GM23338 (cell line): ENCODE results near the gene ZNF397. TPM values are rescaled to one million over a fixed set of nuclear protein-coding genes. Genes with fewer than 3 reads are reported as not detected.
A peak's percentile ranks its signal among the peaks of the same experiment; 100 is the strongest.
"Not testable (repeated sequence)": the region's sequence is repeated elsewhere in the genome, so short reads cannot be mapped to it uniquely, and the experiment has no call there.

ENCODE experiments used
- ATAC-seq: fragments of 200-7000 bp; cut with Tn5 transposase; 3 replicates; pipeline ENCODE4 v1.9.1; 2020
- DNase-seq: peaks from one replicate; pipeline ENCODE4 v3.0.0-alpha.2; 2015; ENCODE audit warnings: low spot score
- H2AFZ ChIP-seq: fragments of 200-600 bp; sonication (generic); 2 replicates; pipeline ENCODE4 v1.8.0; 2016; ENCODE audit warnings: antibody characterized with exemption, mild to moderate bottlenecking, moderate library complexity
- H3F3A ChIP-seq: fragments of 200-600 bp; sonication (generic); replicated peaks from 2 replicates; pipeline ENCODE4 v1.8.0; 2017; ENCODE audit warnings: antibody characterized with exemption, mixed run types, low read depth
- H3K27ac ChIP-seq: fragments of 200-600 bp; sonication (generic); 2 replicates; pipeline ENCODE4 v1.6.1; 2016; ENCODE audit warnings: low read depth
- H3K27me3 ChIP-seq: fragments of 200-600 bp; sonication (generic); 2 replicates; pipeline ENCODE4 v1.8.0; 2016; ENCODE audit warnings: mild to moderate bottlenecking, mixed run types, moderate library complexity; ENCODE audit not compliant: insufficient read depth
- H3K36me3 ChIP-seq: fragments of 200-600 bp; sonication (generic); 2 replicates; pipeline ENCODE4 v1.8.0; 2016; ENCODE audit warnings: mild to moderate bottlenecking; ENCODE audit not compliant: insufficient read depth
- H3K4me1 ChIP-seq: fragments of 200-600 bp; sonication (generic); 2 replicates; pipeline ENCODE4 v1.8.0; 2016; ENCODE audit warnings: mild to moderate bottlenecking, moderate library complexity; ENCODE audit not compliant: insufficient read depth
- H3K4me2 ChIP-seq: fragments of 200-600 bp; sonication (generic); 2 replicates; pipeline ENCODE4 v1.7.1; 2017; ENCODE audit warnings: mixed run types
- H3K4me3 ChIP-seq: fragments of 200-600 bp; sonication (generic); 2 replicates; pipeline ENCODE4 v1.6.1; 2016; ENCODE audit warnings: mixed run types
- H3K79me2 ChIP-seq: fragments of 200-600 bp; sonication (generic); replicated peaks from 2 replicates; pipeline ENCODE4 v1.8.0; 2017; ENCODE audit warnings: mild to moderate bottlenecking; ENCODE audit not compliant: insufficient read depth
- H3K9me2 ChIP-seq: fragments of 200-600 bp; sonication (generic); 2 replicates; pipeline ENCODE4 v1.8.0; 2017; ENCODE audit not compliant: insufficient read depth
- H4K20me1 ChIP-seq: fragments of 200-600 bp; sonication (generic); replicated peaks from 2 replicates; pipeline ENCODE4 v1.8.0; 2017; ENCODE audit warnings: mild to moderate bottlenecking; ENCODE audit not compliant: insufficient read depth
- H3K27ac Mint-ChIP-seq: 2 replicates; pipeline ENCODE4 v1.8.0; 2020; ENCODE audit warnings: inconsistent platforms, mild to moderate bottlenecking, moderate library complexity, mixed read lengths
- H3K27me3 Mint-ChIP-seq: 3 replicates; pipeline ENCODE4 v1.8.0; 2022; ENCODE audit warnings: low read depth, mild to moderate bottlenecking, moderate library complexity, mixed read lengths, inconsistent platforms; ENCODE audit not compliant: insufficient read depth, poor library complexity
- H3K36me3 Mint-ChIP-seq: 3 replicates; pipeline ENCODE4 v1.8.0; 2021; ENCODE audit warnings: low read depth, mild to moderate bottlenecking, inconsistent platforms, moderate library complexity, mixed read lengths
- H3K4me1 Mint-ChIP-seq: 3 replicates; pipeline ENCODE4 v1.8.0; 2020; ENCODE audit warnings: mild to moderate bottlenecking, inconsistent platforms, mixed read lengths
- H3K4me3 Mint-ChIP-seq: 3 replicates; pipeline ENCODE4 v1.8.0; 2021; ENCODE audit warnings: moderate library complexity, mild to moderate bottlenecking, inconsistent platforms, mixed read lengths
- H3K9me3 Mint-ChIP-seq: 3 replicates; pipeline ENCODE4 v1.8.0; 2020; ENCODE audit warnings: moderate library complexity, mild to moderate bottlenecking, inconsistent platforms, mixed read lengths
- EZH2 ChIP-seq: fragments of 200-600 bp; sonication (generic); IDR thresholded peaks from one replicate; pipeline ENCODE4 v1.8.0; 2017; ENCODE audit warnings: antibody characterized with exemption, mild to moderate bottlenecking, low read depth; ENCODE audit not compliant: unreplicated experiment
- POLR2AphosphoS5 ChIP-seq: IDR thresholded peaks from 2 replicates; pipeline ENCODE4 v1.6.1; 2016; ENCODE audit warnings: antibody characterized with exemption, low read depth
- polyA plus RNA-seq: library from polyadenylated mRNA; unstranded; fragments of >200 nt; fragmentation: Nextera tagmentation; extraction: Ambion mirVana; gene quantifications from 2 replicates; pipeline ENCODE4 v1.2.1, GENCODE V29; 2016
- total RNA-seq: library from RNA; depleted of rRNA; stranded (reverse); fragments of >200 nt; shearing (Covaris generic); gene quantifications from 2 replicates; pipeline ENCODE4 v1.2.3, GENCODE V29; 2014
- TF ChIP-seq, protein P1 (sequence below): fragments of 250-450 bp; sonication (Bioruptor Pico); IDR thresholded peaks from 2 replicates; pipeline ENCODE4 v1.5.0; 2020; ENCODE audit warnings: mild to moderate bottlenecking, moderate library complexity

The ZNF397 gene
- total and polyA plus RNA-seq, 2 experiments from 2014 or later = 19.1 to 48.6 TPM

DNA sequence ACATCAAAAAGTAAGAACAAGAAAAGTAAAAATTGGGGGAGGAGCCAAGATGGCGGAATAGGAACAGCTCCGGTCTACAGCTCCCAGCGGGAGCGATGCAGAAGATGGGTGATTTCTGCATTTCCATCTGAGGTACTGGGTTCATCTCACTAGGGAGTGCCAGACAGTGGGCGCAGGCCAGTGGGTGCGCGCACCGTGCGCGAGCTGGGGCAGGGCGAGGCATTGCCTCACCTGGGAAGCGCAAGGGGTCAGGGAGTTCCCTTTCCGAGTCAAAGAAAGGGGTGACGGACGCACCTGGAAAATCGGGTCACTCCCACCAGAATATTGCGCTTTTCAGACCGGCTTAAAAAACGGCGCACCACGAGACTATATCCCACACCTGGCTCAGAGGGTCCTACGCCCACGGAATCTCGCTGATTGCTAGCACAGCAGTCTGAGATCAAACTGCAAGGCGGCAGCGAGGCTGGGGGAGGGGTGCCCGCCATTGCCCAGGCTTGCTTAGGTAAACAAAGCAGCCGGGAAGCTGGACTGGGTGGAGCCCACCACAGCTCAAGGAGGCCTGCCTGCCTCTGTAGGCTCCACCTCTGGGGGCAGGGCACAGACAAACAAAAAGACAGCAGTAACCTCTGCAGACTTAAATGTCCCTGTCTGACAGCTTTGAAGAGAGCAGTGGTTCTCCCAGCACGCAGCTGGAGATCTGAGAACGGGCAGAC lies 34.9 kb upstream of the ZNF397 start:
- H3K79me2 ChIP-seq, H3K27me3 Mint-ChIP-seq, ATAC-seq, H3F3A ChIP-seq, H3K4me2 ChIP-seq, H3K4me3 Mint-ChIP-seq, H3K4me1 ChIP-seq, H3K4me3 ChIP-seq, DNase-seq, H3K36me3 ChIP-seq, H4K20me1 ChIP-seq, H3K27ac Mint-ChIP-seq, H3K9me2 ChIP-seq, H3K27ac ChIP-seq, H3K27me3 ChIP-seq, H3K4me1 Mint-ChIP-seq: not testable (repeated sequence)
- H3K36me3 Mint-ChIP-seq = peaks cover 20% of the 10 kb centered on the region
- peak overlapping the region; percentile 85 for H2AFZ ChIP-seq
- peaks cover 20% of the 10 kb centered on the region for H3K9me3 Mint-ChIP-seq

DNA sequence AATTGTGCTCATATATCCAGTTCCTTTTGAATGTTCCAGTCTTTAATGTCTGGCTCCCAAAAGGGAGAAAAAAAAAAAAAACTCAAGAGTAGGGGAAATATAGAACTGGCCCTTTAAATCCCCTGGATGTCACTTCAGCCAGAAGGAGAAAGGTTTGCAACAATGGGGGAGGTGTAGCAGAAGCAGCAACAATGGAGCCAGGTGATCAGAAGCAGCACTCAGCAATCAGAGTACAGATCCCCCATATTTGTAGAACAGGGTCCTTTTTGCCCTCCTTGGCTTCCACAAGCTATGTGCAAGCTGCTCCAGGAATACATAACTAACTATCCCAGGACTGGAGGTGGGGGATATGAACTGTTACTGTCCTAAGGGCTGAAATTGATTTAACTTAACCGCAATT lies 25.8 kb upstream of the ZNF397 start:
- Mint-ChIP-seq H3K9me3 (no peaks in the 10 kb centered on the region; the same call in 2 of the 3 replicates), H3K4me3 (no peak overlapping the region), H3K36me3 (no peaks in the 10 kb centered on the region), H3K27me3 (peaks cover 4% of the 10 kb centered on the region), H3K4me1 (peaks cover 23% of the 10 kb centered on the region), H3K27ac (peak overlapping the region; percentile 57; the same call in 1 of the 2 replicates)
- Histone ChIP-seq H4K20me1 (no peaks in the 10 kb centered on the region), H3K4me1 (peaks cover 22% of the 10 kb centered on the region), H3K79me2 (no peaks in the 10 kb centered on the region), H3K4me3 (no peak overlapping the region), H3F3A (no peaks in the 10 kb centered on the region), H3K4me2 (peak overlapping the region; percentile 5; the same call in 1 of the 2 replicates), H3K27ac (no peak overlapping the region), H3K36me3 (no peaks in the 10 kb centered on the region), H3K27me3 (no peaks in the 10 kb centered on the region), H3K9me2 (no peaks in the 10 kb centered on the region), H2AFZ (peak overlapping the region; percentile 78; the same call in 1 of the 2 replicates)
- DNase-seq = peak; percentile 63
- TF ChIP-seq POLR2AphosphoS5 (no peak), EZH2 (no peak)
- TF ChIP-seq, protein P1, sequence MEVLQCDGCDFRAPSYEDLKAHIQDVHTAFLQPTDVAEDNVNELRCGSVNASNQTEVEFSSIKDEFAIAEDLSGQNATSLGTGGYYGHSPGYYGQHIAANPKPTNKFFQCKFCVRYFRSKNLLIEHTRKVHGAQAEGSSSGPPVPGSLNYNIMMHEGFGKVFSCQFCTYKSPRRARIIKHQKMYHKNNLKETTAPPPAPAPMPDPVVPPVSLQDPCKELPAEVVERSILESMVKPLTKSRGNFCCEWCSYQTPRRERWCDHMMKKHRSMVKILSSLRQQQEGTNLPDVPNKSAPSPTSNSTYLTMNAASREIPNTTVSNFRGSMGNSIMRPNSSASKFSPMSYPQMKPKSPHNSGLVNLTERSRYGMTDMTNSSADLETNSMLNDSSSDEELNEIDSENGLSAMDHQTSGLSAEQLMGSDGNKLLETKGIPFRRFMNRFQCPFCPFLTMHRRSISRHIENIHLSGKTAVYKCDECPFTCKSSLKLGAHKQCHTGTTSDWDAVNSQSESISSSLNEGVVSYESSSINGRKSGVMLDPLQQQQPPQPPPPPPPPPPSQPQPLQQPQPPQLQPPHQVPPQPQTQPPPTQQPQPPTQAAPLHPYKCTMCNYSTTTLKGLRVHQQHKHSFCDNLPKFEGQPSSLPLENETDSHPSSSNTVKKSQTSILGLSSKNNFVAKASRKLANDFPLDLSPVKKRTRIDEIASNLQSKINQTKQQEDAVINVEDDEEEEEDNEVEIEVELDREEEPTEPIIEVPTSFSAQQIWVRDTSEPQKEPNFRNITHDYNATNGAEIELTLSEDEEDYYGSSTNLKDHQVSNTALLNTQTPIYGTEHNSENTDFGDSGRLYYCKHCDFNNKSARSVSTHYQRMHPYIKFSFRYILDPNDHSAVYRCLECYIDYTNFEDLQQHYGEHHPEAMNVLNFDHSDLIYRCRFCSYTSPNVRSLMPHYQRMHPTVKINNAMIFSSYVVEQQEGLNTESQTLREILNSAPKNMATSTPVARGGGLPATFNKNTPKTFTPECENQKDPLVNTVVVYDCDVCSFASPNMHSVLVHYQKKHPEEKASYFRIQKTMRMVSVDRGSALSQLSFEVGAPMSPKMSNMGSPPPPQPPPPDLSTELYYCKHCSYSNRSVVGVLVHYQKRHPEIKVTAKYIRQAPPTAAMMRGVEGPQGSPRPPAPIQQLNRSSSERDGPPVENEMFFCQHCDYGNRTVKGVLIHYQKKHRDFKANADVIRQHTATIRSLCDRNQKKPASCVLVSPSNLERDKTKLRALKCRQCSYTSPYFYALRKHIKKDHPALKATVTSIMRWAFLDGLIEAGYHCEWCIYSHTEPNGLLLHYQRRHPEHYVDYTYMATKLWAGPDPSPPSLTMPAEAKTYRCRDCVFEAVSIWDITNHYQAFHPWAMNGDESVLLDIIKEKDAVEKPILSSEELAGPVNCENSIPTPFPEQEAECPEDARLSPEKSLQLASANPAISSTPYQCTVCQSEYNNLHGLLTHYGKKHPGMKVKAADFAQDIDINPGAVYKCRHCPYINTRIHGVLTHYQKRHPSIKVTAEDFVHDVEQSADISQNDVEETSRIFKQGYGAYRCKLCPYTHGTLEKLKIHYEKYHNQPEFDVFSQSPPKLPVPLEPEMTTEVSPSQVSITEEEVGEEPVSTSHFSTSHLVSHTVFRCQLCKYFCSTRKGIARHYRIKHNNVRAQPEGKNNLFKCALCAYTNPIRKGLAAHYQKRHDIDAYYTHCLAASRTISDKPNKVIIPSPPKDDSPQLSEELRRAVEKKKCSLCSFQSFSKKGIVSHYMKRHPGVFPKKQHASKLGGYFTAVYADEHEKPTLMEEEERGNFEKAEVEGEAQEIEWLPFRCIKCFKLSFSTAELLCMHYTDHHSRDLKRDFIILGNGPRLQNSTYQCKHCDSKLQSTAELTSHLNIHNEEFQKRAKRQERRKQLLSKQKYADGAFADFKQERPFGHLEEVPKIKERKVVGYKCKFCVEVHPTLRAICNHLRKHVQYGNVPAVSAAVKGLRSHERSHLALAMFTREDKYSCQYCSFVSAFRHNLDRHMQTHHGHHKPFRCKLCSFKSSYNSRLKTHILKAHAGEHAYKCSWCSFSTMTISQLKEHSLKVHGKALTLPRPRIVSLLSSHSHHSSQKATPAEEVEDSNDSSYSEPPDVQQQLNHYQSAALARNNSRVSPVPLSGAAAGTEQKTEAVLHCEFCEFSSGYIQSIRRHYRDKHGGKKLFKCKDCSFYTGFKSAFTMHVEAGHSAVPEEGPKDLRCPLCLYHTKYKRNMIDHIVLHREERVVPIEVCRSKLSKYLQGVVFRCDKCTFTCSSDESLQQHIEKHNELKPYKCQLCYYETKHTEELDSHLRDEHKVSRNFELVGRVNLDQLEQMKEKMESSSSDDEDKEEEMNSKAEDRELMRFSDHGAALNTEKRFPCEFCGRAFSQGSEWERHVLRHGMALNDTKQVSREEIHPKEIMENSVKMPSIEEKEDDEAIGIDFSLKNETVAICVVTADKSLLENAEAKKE (CRISPR knock-in tag) = no peak
- peak; percentile 94 for ATAC-seq

DNA sequence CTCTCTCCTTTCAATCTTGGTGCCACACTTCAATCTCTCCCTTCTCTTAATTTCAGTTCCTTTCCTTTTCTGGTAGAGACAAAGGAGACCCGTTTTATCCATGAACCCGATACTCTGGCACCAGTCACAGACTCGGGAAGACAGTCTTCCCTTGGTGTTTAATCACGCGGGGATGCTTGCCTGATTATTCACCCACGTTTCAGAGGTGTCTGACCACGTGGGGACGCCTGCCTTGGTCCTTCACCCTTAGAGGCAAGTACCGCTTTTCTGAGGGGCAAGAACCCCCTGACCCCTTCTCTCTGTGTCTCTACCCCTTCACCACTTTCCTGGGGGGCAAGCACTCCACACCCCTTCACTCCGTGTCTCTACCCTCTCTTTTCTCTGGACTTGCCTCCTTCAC lies 24.2 kb upstream of the ZNF397 start:
- not testable (repeated sequence) for H3K27ac Mint-ChIP-seq, H3K9me3 Mint-ChIP-seq, H3K4me2 ChIP-seq, H3K27me3 ChIP-seq, H3K79me2 ChIP-seq, H3K36me3 ChIP-seq, ATAC-seq, H3K36me3 Mint-ChIP-seq, DNase-seq, H3F3A ChIP-seq, H3K27ac ChIP-seq, H3K4me3 Mint-ChIP-seq, H3K27me3 Mint-ChIP-seq, H3K4me3 ChIP-seq, H3K9me2 ChIP-seq, H4K20me1 ChIP-seq
- Histone ChIP-seq H3K4me1 (peaks cover 22% of the 10 kb centered on the region), H2AFZ (peak overlapping the region; percentile 89)
- H3K4me1 Mint-ChIP-seq = peaks cover 23% of the 10 kb centered on the region

DNA sequence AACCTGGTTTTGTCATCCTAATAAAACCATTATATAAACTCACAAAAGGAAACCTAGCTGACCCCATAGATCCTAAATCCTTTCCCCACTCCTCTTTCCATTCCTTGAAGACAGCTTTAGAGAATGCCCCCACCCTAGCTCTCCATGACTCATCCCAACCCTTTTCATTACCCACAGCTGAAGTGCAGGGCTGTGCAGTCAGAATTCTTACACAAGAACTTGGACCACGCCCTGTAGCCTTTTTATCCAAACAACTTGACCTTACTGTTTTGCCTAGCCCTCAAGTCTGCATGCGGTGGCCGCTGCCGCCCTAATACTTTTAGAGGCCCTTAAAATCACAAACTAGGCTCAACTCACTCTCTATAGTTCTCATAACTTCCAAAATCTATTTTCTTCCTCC lies 21.5 kb upstream of the ZNF397 start:
- not testable (repeated sequence) for ATAC-seq, H3K79me2 ChIP-seq, H3K36me3 Mint-ChIP-seq, H3K27ac ChIP-seq, H3K4me3 Mint-ChIP-seq, H3K27ac Mint-ChIP-seq, H3K27me3 Mint-ChIP-seq, H3K27me3 ChIP-seq, DNase-seq, H2AFZ ChIP-seq, H3K9me2 ChIP-seq, H3K4me3 ChIP-seq, H4K20me1 ChIP-seq, H3K4me2 ChIP-seq, H3K9me3 Mint-ChIP-seq, H3K36me3 ChIP-seq, H3F3A ChIP-seq
- H3K4me1 Mint-ChIP-seq = peaks cover 22% of the 10 kb centered on the region
- H3K4me1 ChIP-seq = peaks cover 20% of the 10 kb centered on the region
